K562 (cell line): ENCODE measurements around the gene HECW1.

Experiments used
- CTCF ChIP-seq, 3 experiments: IDR thresholded peaks in 2 of 3; conservative IDR thresholded peaks in 1 of 3; 2 replicates each; pipeline ENCODE4 v1.5.1; 2011 to 2012; ENCODE audit warnings: low read length in 3 of 3, mild to moderate bottlenecking in 3 of 3, control low read depth in 2 of 3, improper control_type of control experiment in 1 of 3, inconsistent platforms in 1 of 3, low read depth in 1 of 3, mixed read lengths in 1 of 3, moderate library complexity in 1 of 3; ENCODE audit not compliant: insufficient read depth in 2 of 3
- FOS ChIP-seq: IDR thresholded peaks from 3 replicates; pipeline ENCODE4 v1.6.1; 2011; ENCODE audit not compliant: insufficient read length; ENCODE audit errors: extremely low read depth
- USF1 ChIP-seq: sonication (generic); formaldehyde crosslinking; IDR thresholded peaks from 2 replicates; pipeline ENCODE4 v1.9.0; 2022; ENCODE audit warnings: mild to moderate bottlenecking, missing genetic modification reagents
- TF ChIP-seq, protein P1 (sequence below): fragments of 250-450 bp; sonication (Bioruptor Pico); IDR thresholded peaks from 2 replicates; pipeline ENCODE4 v1.8.0; 2021; ENCODE audit warnings: mild to moderate bottlenecking, moderate library complexity

DNA sequence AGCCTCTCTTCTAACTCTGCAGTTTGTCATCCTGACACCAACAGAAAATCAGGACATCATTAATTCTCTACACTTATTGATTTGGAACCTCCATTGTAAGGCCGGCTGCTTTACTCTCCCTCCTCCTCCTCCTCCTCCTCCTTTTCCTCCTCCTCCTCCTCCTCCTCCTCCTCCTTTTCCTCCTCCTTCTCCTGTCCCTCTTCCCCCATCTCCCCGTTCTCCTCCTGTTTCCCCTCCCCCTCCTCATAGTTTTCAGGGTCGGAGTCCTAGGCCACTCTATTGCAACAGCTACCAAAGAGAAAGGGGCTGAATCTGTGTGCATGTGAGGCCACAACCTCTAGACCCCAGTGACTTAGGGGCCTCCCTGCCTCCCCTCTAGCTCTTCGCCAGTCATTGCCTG is 136.1 kb downstream of the HECW1 start:
- TF ChIP-seq USF1 (CRISPR knock-in tag) = no peak
- no peak for TF ChIP-seq CTCF (IDR thresholded peaks at IDR 0.05 in 2 of 3, conservative IDR thresholded peaks at IDR 0.05 in 1 of 3; ENCODE audit: insufficient read depth in 2 of 3, low read depth in 1 of 3, low read length in 3 of 3)
- no peak for TF ChIP-seq FOS
- TF ChIP-seq, protein P1, sequence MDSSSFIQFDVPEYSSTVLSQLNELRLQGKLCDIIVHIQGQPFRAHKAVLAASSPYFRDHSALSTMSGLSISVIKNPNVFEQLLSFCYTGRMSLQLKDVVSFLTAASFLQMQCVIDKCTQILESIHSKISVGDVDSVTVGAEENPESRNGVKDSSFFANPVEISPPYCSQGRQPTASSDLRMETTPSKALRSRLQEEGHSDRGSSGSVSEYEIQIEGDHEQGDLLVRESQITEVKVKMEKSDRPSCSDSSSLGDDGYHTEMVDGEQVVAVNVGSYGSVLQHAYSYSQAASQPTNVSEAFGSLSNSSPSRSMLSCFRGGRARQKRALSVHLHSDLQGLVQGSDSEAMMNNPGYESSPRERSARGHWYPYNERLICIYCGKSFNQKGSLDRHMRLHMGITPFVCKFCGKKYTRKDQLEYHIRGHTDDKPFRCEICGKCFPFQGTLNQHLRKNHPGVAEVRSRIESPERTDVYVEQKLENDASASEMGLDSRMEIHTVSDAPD (CRISPR knock-in tag) = no peak
